Ectodermal cell (in vitro differentiated cells): ENCODE data around the gene TTC39C.
"Not testable (repeated sequence)": the region's sequence is repeated elsewhere in the genome, so short reads cannot be mapped to it uniquely, and the experiment has no call there.

Experiments used
- H3K27ac ChIP-seq: 2 replicates; pipeline ENCODE4 v1.7.0; 2013; ENCODE audit warnings: mild to moderate bottlenecking, low read depth, low read length; ENCODE audit not compliant: insufficient read depth, poor library complexity, severe bottlenecking
- H3K27me3 ChIP-seq: 2 replicates; pipeline ENCODE4 v1.7.0; 2013; ENCODE audit warnings: mild to moderate bottlenecking, low read length; ENCODE audit not compliant: insufficient read depth, control insufficient read depth, poor library complexity, severe bottlenecking
- H3K36me3 ChIP-seq: one replicate; pipeline ENCODE4 v1.7.0; 2013; ENCODE audit warnings: low read length; ENCODE audit not compliant: control insufficient read depth, insufficient read depth
- H3K4me1 ChIP-seq: one replicate; pipeline ENCODE4 v1.7.0; 2013; ENCODE audit warnings: low read length; ENCODE audit not compliant: control insufficient read depth, insufficient read depth
- H3K4me3 ChIP-seq: 2 replicates; pipeline ENCODE4 v1.7.0; 2013; ENCODE audit warnings: low read depth, low read length, control low read depth; ENCODE audit not compliant: insufficient read depth
- H3K9me3 ChIP-seq: 2 replicates; pipeline ENCODE4 v1.7.0; 2013; ENCODE audit warnings: mild to moderate bottlenecking, low read length, moderate library complexity; ENCODE audit not compliant: control insufficient read depth
- WGBS, 2 experiments: methylation state at CpG; one replicate each; pipeline ENCODE4 v1.1.7; 2013; ENCODE audit warnings: missing lambda C conversion rate in 2 of 2; 5-methylcytosine and 5-hydroxymethylcytosine counted together

TTC39C gene

GRCh38 chr18:24054130-24054529 lies 39.6 kb downstream of the TTC39C start:
- Histone ChIP-seq H3K27ac (no peak overlapping the region), H3K9me3 (no peaks in the 10 kb centered on the region), H3K4me3 (no peak overlapping the region), H3K36me3 (no peaks in the 10 kb centered on the region), H3K4me1 (peaks cover 13% of the 10 kb centered on the region), H3K27me3 (no peaks in the 10 kb centered on the region)
- WGBS, 2 experiments = 95 to 96% methylated on average over 4 of the region's 4 CpGs

DNA sequence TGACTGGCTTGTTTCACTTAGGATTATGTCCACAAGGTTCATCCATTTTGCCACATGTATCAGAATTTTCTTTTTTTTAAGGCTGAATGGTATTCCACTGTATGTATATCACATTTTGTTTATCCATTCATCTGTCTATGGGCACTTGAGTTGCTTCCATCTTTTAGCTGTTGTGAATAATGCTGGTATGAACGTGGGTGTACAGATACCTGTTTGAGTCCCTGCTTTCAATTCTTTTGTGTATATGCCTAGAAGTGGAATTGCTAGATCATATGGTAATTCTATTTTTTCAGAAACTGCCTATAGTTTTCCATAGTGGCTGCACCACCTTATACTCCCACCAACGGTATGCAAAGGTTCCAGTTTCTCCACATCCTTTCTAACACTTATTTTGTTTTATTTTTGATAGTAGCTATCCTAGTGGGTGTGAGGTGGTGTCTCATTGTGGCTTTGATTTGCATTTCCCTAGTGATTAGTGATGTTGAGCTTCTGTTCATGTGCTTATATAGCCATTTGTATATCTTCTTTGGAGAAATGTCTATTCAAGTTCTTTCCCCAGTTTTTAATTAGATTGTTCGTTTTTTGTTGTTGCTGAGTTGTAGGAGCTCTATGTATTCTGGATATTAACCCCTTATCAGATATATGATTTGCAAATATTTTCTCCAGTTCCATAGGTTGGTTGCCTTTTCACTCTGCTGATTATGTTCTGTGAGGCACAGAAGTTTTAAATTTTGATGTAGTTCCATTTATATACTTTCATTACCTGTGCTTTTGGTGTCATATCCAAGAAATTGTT lies 40.7 kb downstream of the TTC39C start:
- Histone ChIP-seq H3K27ac (no peak overlapping the region), H3K4me1 (peaks cover 13% of the 10 kb centered on the region), H3K4me3 (no peak overlapping the region), H3K9me3 (no peaks in the 10 kb centered on the region), H3K36me3 (no peaks in the 10 kb centered on the region), H3K27me3 (no peaks in the 10 kb centered on the region)
- WGBS, 2 experiments = 75 to 80% methylated on average over 1 to 2 of the region's 3 CpGs

DNA sequence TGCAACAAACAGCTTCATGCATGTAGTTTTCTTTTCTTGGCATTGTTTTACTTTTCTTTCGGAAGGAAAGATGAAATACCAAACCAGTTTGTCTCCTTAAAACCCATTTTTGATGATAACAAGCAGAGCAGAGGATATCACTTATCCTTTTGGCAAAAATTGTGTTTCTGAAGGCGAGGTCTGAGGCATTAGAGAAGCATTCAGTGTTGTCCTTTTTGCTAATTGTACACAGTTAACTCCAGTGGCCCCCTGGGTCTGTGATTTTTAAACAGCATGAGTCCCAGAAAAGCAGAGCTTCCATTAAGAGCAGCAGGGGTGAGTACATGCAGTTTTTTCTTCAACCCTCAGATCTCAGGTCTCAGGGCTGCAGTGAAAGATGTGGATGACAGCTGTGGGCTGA lies 41.3 kb downstream of the TTC39C start:
- peaks cover 13% of the 10 kb centered on the region for H3K4me1 ChIP-seq
- H3K4me3 ChIP-seq = no peak overlapping the region

DNA sequence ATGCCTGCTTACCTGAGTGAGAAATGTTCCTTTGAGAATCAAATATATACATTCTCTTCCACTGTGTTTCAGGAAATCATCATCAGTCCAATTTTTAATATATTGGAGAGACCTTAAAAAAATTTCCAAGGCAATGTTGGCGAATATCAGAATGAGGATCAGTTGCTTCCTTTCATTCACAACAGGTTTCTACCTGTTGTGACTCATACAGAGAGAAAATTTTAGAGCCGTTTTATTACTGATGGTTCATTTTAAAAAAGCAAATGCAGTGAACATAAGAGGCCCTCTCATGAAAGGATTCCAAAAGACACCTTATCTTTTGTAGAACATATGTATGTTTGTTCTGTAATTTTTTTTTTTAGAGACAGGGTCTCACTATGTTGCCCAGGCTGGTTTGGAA lies 42.0 kb downstream of the TTC39C start:
- Histone ChIP-seq H3K4me1 (peaks cover 13% of the 10 kb centered on the region), H3K27me3 (no peaks in the 10 kb centered on the region), H3K9me3 (no peaks in the 10 kb centered on the region), H3K4me3 (no peak overlapping the region), H3K36me3 (no peaks in the 10 kb centered on the region), H3K27ac (no peak overlapping the region)
- 95 to 98% methylated on average over 2 of the region's 2 CpGs for WGBS, 2 experiments

More for the DNA sequence above, 41.3 kb downstream of the TTC39C start:
- WGBS, 2 experiments = 68 to 72% methylated on average over 2 of the region's 2 CpGs
- Histone ChIP-seq H3K27ac (no peak overlapping the region), H3K9me3 (no peaks in the 10 kb centered on the region), H3K27me3 (no peaks in the 10 kb centered on the region), H3K36me3 (no peaks in the 10 kb centered on the region)

DNA sequence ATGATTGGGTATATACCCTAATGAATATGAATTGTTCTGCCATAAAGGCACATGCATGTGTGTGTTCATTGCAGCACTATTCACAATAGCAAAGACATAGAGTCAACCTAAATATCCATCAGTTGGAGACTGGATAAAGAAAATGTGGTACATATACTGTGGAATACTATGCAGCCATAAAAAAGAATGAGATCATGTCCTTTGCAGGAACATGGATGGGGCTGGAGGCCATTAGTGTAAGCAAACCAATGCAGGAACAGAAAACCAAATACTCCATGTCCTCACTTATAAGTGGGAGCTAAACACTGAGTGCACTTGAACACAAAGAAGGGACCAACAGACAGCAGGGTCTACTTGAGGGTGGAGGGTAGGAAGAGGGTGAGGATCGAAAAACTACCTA lies 43.2 kb downstream of the TTC39C start:
- H3K27ac ChIP-seq = no peak overlapping the region
- H3K9me3 ChIP-seq = no peaks in the 10 kb centered on the region
- peaks cover 13% of the 10 kb centered on the region for H3K4me1 ChIP-seq
- WGBS, 2 experiments = no CpG with 5 or more reads among the region's 1 CpG
- H3K4me3 ChIP-seq = no peak overlapping the region
- H3K27me3 ChIP-seq = no peaks in the 10 kb centered on the region
- H3K36me3 ChIP-seq = no peaks in the 10 kb centered on the region

DNA sequence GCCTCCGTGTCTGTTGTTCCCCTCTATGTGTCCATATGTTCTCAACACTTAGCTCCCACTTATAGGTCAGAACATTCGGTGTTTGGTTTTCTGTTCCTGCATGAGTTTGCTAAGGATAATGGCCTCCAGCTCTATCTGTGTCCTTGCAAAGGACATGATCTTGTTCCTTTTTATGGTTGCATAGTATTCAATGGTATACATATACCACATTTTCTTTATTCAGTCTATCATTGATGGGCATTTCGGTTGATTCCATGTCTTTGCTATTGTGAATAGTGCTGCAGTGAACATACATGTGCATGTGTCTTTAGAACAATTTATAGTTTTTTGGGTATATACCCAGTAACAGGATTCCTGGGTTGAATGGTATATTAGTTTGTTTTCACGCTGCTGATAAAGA lies 44.8 kb downstream of the TTC39C start:
- H3K27me3 ChIP-seq, H3K36me3 ChIP-seq, H3K4me3 ChIP-seq, H3K9me3 ChIP-seq, H3K27ac ChIP-seq: not testable (repeated sequence)
- WGBS, 2 experiments = 97% methylated on average over 4 of the region's 4 CpGs
- peaks cover 13% of the 10 kb centered on the region for H3K4me1 ChIP-seq

DNA sequence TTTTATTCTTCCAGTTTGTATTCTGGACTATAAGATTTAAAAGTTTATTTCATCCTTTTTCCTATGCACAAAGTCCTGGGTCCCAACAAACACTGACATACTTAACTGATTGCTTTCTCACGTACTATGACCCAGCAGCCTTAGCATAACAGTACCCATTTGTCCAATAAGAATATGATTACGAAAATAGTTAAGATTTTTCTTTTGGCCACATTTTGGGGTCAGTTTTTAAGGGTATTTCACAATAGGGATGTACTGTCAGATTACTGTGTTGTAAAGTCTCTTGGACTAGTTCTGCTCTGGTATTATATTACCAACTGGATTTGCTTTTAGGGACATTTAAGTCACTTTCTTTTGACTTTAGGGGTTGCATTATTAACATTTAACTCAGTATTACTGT lies 46.1 kb downstream of the TTC39C start:
- Histone ChIP-seq H3K4me1 (peaks cover 6% of the 10 kb centered on the region), H3K36me3 (no peaks in the 10 kb centered on the region), H3K27me3 (no peaks in the 10 kb centered on the region), H3K27ac (no peak overlapping the region), H3K9me3 (no peaks in the 10 kb centered on the region), H3K4me3 (no peak overlapping the region)
- WGBS, 2 experiments = 91 to 100% methylated on average over 2 of the region's 2 CpGs

GRCh38 chr18:24063121-24063731 lies 48.7 kb downstream of the TTC39C start:
- Histone ChIP-seq H3K9me3 (no peaks in the 10 kb centered on the region), H3K27me3 (no peaks in the 10 kb centered on the region), H3K4me1 (no peaks in the 10 kb centered on the region), H3K27ac (no peak overlapping the region), H3K36me3 (no peaks in the 10 kb centered on the region), H3K4me3 (no peak overlapping the region)
- 86 to 88% methylated on average over 4 of the region's 4 CpGs for WGBS, 2 experiments

- WGBS, 2 experiments = 95% methylated on average over 5 to 6 of the region's 8 CpGs
- Histone ChIP-seq H3K9me3 (no peaks in the 10 kb centered on the region), H3K36me3 (no peaks in the 10 kb centered on the region), H3K4me1 (no peaks in the 10 kb centered on the region), H3K27ac (no peak overlapping the region), H3K4me3 (no peak overlapping the region), H3K27me3 (no peaks in the 10 kb centered on the region)
These were observed 50.0 kb downstream of the TTC39C start for GRCh38 chr18:24064391-24065100.

DNA sequence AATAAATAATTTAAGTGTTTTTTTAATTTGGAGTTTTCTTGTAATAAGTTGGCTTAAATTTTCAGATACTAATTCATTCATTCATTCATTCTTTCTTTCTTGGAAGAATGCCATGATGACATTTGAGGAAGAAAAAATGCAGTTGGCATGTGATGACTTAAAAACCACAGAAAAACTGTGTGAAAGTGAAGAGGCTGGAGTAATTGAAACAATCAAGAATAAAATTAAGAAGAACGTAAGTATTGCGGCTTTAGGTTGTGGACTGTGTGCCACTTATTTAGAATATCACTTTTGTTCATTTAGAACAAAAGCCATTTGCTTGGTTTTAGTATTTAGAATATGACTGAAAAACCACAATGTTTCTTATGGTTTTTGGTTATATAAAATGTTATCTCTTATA lies 51.4 kb downstream of the TTC39C start:
- Histone ChIP-seq H3K36me3 (no peaks in the 10 kb centered on the region), H3K9me3 (no peaks in the 10 kb centered on the region), H3K27me3 (no peaks in the 10 kb centered on the region), H3K4me3 (no peak overlapping the region), H3K27ac (no peak overlapping the region), H3K4me1 (no peaks in the 10 kb centered on the region)
- 100% methylated on average over 2 of the region's 2 CpGs for WGBS, 2 experiments
